Measurements from ENCODE around the gene ANKFY1.

DNA sequence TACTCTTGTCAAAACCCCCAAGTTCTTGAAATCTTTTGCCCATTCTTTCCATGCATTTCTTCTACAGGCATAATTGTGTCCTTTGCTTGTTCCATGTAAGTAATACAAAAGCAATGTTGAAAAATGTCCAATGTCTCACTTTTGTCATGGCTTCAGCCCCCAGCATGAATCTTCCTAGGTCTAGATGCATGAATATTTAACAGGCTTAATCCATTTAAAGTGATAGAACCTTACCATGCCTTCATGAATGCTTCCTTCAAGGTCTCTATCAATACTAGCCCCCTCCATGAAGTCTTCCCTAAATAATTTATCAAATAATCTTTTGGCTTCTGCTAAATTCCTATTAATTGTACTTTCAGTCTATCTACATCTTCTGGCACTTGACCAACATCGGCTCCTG is 46.1 kb upstream of the ANKFY1 start:
- no peak for TF ChIP-seq POLR2A (IDR thresholded peaks at IDR 0.05)
- TF ChIP-seq, protein P1, sequence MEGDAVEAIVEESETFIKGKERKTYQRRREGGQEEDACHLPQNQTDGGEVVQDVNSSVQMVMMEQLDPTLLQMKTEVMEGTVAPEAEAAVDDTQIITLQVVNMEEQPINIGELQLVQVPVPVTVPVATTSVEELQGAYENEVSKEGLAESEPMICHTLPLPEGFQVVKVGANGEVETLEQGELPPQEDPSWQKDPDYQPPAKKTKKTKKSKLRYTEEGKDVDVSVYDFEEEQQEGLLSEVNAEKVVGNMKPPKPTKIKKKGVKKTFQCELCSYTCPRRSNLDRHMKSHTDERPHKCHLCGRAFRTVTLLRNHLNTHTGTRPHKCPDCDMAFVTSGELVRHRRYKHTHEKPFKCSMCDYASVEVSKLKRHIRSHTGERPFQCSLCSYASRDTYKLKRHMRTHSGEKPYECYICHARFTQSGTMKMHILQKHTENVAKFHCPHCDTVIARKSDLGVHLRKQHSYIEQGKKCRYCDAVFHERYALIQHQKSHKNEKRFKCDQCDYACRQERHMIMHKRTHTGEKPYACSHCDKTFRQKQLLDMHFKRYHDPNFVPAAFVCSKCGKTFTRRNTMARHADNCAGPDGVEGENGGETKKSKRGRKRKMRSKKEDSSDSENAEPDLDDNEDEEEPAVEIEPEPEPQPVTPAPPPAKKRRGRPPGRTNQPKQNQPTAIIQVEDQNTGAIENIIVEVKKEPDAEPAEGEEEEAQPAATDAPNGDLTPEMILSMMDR (IDR thresholded peaks at IDR 0.05): no peak
